Activated naive CD4-positive, alpha-beta T cell treated with anti-CD3 and anti-CD28 coated beads, Interleukin-2, amount 50 U/mL, for 16 hours (primary cell): Measurements from ENCODE around the gene ODF2L.
"Not testable (repeated sequence)": the region's sequence is repeated elsewhere in the genome, so short reads cannot be mapped to it uniquely, and the experiment has no call there.

ENCODE experiments used
- DNase-seq: peaks from one replicate; pipeline ENCODE4 v3.0.0-alpha.2; 2020

The ODF2L gene

DNA sequence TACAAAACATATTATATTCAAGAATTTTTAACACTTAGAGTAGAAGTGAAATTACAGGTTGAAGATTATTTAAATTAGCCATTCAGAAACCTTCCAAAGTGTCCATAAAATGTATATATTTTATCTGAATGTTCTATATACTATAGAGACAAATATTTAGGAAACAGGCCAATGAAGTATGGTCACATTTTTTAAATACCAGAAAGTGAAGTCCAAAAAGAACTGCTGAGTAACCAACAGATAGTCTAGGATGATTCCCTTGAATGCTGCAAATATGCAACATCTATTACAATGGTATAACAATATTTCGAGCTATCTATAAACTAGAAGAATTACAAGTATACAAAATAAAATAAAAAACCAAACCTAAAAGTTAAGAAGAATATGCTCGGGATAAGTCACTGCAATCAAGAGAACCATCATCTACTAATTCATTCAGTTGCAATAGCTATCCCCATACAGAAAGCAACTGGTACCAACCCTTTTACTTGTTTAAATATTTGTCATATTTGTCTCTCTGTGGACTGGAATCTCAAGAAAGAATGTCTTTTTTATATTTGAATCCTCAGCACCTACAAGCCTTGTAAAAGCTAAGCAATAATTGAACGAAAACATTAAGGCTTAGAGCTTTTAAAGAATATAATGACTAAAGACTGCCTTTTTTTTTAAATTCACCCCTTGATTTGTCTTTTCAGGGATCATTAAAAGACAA lies 8.1 kb downstream of the ODF2L start:
- no peak for DNase-seq

DNA sequence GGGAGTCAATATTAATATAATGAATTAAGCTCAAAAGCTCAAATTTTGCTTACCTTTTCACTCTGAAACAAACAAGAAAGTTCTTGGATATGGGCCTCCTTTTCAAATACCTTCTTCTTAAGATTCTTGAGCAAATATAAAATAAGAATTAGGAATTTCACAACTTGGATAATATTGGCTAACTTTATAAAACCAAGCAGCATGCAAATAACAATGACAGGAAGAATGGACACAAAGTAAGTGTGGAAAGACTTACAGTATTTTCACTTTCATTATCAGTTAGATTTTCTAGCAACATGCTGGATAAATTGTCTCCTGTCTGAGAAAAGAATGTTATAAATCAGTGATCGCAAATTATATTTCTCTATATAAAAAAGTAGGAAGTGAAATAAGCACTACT lies 13.2 kb downstream of the ODF2L start:
- DNase-seq = no peak

DNA sequence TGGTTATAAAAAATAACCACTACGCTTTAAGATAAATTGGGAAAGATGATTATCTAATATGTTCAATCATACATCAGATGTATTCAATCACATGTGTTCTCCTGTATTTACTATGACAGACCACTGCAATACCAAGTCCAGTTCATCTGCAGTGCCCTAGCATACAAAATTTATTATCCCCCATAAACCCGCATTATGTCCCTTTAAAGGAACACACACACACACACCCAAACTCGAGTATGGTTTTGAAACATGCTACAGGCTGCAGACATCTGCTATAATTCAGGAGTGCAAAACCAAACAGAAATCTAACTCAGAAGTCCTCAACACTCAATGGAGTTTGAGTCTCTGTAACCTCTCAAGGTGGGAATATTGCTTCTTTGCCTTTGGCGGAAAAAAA lies 14.9 kb downstream of the ODF2L start:
- DNase-seq = no peak

DNA sequence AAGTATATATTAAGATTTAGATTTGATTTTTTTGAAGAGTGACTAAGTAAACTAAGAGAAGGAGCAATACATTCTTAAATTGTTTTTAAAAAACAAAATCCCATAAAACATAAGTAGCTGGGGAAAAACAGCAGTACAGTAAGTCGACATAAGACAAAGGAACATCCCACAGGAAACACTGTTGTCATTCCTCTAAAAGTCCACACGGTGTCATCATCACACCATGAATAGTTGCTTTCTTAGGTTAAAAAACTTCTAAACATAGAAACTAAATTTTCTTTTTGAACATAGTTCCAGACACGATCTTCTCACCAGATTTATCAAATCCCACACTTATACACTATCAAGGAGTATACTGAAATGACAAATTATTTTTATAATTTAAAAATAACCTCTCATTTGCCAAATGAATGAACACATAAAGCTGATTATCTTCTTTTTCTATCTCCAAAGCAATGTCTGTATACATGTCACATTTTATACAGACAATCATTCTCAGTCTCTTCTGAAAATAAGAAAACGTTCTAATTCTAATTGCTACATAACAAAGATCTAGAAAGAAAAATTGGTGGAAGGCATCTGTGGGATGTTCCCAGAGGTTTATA lies 15.8 kb downstream of the ODF2L start:
- DNase-seq = no peak

DNA sequence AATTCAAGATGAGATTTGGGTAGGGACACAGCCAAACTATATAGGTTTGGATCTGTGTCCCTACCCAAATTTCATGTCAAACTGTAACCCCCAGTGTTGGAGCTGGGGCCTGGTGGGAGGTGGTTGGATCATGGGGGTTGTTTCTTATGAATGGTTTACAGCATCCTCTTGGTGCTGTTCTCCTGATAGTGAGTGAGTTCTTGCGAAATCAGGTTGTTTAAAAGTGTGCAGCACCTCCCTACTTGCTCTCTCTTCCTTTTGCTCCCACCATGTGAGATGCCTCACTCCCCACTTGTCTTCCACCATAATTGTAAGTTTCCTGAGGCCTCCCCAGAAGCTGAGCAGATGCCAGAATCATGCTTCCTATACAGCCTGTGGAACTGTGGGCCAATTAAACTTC lies 17.3 kb downstream of the ODF2L start:
- DNase-seq = no peak

DNA sequence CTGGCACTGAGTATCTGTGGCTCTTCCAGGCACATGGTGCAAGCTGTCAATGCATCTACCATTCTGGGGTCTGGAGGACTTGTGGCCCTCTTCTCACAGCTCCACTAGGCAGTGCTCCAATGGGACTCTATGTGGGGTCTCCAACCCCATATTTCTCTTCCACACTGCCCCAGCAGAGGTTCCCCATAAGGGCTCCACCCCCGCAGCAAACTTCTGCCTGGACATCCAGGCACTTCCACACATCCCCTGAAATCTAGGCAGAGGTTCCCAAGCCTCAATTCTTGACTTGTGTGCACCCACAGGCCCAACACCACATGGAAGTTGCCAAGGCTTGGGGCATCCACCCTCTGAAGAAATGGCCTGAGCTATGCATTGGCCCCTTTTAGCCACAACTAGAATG lies 18.8 kb downstream of the ODF2L start:
- DNase-seq = no peak

DNA sequence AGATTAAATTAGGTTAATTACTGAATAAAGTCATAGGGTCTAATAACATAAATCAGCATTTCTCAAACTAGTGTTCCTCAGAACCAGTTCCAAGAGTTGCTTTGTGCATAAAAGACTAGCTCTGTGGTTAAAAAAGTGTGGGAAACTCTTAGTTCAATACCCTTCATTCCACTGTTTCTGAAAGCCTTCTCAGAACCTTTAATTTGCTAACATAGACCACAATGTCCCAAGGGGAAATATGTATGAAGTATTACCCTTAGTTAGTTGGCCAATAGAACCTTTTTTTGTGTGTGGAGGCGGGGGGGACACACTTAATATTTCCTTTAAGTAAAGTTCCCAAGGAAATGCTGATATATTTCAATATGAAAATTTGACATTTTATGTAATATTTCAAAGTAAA lies 20.4 kb downstream of the ODF2L start:
- DNase-seq = no peak

DNA sequence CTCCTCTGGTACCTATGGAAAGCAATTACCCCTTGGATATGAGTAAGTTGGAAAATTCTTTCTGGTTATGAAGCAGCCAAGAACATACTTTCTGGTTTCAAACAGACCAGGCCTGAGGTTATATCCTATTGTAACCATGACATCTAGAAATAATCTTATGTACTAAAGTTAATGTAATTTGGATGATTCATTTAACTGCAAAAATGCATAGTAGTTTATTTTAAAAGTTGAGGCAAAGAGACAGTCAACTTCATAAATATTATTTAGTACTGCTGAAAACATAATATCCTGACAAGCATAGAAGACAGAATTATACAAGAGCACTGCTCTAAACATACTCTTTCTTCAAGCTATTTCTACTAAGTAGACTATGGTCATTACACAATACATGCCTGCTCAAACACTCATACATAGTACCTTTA lies 25.5 kb downstream of the ODF2L start:
- no peak for DNase-seq

DNA sequence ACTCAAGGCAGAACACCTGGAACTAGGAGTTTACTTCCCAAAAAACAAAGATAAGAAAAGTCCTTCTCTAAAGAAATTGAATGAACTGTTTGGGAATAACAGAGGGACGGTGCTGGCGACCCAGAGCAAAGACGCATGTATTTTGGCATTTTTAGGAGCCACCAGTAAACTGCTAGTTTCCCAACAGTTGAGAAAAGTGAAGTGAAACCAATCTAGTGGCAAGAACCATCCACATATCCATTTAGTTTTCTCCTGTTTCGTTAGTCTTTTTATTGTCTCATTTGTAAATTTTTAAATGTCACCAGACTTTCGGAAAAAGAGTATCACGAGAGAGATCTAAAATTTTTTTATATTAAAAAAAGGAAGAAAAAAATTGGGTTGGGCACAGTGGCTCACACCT lies 30.2 kb downstream of the ODF2L start:
- no peak for DNase-seq

DNA sequence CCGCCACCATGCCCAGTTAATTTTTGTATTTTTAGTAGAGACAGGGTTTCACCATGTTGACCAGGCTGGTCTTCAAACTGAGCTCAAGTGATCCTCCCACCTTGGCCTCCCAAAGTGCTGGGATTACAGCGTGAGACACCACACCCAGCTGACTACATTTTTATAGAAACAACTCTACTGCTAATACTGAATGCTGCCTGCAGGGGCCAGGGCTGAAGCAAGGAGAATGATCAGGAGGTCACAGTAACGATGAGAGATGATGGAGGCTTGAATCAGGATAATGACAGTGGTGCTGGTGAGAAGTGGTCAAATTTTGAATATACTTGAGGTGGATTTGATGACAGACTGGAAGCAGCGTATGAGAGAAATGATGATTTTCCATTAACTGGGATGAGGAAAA lies 33.3 kb downstream of the ODF2L start:
- no peak for DNase-seq

DNA sequence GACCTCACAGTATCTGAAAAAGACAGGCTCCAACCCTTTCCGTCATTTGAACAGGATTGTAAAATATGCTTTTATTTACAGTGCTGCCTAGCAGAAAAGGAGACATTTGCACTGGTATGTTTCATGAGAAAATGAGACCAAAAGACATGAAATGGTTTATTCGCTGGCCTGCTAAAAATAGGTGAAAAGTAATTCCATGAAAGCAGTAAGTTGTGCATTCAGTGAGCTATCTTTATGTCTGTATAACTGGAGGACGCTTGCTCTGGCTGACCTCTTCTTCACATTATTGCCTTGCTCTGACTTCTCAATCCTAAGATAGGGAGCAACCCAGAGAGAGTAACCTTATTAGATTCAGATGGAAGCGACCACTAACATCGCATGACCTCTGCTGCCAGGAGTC lies 38.3 kb downstream of the ODF2L start:
- no peak for DNase-seq

DNA sequence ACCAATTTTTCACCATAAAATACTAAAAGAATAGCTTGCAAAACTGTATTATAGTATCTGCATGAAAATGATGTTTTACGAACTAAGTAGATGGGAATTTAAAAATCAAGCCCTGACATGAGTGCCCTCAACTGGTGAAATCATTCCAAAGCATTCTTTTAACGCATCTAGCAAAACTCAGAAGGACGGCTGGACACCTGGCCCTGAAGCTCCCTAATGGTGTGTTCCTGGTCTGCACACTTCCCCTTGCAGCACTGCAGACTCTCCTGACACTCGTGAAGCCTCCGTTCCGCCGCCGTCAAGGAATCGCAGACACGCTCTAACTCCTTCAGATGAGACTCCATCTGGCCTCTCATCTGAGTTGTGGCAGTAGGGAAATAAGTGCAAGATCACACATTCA lies 39.9 kb downstream of the ODF2L start:
- no peak for DNase-seq

DNA sequence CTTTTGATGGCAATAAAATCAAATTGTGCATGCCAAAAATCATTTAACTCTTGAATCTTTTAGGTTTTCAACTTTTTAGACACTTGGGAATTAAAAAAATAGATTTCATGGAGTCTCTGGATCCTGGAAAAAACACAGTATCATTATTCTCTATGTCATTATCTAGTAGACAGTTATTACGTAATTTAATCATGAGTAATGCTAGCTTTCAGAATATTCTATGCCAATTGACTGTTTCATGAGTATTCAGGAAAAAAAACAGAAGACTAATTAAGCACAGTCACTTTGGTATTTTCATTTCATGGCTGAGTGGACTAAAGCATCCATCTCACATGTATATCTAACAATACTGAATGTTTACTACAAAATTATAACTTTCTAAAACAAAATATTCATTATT lies 44.0 kb downstream of the ODF2L start:
- no peak for DNase-seq

DNA sequence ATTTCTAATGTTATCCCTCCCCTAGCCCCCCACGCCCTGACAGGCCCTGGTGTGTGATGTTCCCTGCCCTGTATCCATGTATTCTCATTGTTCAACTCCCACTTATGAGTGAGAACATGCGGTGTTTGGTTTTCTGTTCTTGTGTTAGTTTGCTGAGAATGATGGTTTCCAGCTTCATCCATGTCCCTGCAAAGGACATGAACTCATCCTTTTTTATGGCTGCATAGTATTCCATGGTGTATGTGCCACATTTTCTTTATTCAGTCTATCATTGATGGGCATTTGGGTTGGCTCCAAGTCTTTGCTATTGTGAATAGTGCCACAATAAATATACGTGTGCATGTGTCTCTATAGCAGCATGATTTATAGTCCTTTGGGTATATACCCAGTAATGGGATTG lies 45.9 kb downstream of the ODF2L start:
- DNase-seq = not testable (repeated sequence)

DNA sequence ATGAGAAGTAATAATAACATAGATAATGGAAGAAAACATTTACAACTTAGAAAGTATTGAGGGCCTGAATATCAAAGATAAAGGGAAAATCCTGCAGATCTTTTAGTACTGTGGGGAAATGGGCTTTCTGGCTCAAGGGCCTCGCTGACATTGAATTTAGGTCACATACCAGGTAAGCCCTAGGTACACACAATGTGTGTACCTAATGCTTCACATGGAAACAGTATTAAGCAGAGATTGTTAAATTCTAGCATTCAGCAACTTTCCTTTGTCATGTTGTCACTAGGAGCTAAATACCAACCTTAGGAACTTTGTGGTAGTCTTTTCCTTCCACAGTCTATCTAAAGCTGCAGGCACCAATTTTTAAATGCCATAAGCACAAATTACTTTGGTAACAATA lies 49.7 kb downstream of the ODF2L start:
- DNase-seq = no peak

DNA sequence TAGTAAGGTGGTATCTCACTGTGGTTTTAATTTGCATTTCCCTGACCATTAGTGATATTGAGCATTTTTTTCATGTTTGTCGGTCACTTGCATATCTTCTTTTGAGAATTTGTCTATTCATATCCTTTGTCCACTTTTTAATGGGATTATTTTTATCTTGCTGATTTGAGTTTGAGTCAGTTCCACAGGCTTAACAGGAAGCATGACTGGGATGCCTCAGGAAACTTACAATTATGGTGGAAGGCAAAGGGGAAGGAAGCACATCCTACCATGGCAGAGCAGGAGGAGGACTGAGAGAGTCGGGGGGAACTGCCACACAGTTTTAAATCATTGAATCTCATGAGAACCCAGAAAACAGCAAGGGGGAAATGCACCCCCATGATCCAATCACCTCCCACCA lies 51.1 kb downstream of the ODF2L start:
- no peak for DNase-seq

DNA sequence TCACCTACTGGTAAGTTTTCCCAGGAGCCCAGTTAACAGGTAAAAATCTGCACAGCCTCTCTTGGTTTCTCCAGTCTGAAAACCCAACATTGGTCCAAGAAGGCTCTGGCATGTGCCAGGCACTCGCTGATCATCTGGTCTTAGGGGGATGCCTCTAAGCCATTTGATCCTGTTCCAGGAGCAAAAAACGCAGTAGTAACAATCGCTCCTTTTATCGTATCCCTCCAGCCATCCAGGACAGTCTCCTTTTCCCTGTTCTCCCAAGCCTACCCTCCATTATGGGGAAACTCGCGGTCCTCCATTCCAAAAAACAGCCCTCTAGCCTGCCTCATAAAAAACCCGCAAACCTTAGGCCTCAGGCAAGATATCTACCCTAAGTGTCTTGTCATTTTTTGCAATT lies 56.2 kb downstream of the ODF2L start:
- DNase-seq = no peak

DNA sequence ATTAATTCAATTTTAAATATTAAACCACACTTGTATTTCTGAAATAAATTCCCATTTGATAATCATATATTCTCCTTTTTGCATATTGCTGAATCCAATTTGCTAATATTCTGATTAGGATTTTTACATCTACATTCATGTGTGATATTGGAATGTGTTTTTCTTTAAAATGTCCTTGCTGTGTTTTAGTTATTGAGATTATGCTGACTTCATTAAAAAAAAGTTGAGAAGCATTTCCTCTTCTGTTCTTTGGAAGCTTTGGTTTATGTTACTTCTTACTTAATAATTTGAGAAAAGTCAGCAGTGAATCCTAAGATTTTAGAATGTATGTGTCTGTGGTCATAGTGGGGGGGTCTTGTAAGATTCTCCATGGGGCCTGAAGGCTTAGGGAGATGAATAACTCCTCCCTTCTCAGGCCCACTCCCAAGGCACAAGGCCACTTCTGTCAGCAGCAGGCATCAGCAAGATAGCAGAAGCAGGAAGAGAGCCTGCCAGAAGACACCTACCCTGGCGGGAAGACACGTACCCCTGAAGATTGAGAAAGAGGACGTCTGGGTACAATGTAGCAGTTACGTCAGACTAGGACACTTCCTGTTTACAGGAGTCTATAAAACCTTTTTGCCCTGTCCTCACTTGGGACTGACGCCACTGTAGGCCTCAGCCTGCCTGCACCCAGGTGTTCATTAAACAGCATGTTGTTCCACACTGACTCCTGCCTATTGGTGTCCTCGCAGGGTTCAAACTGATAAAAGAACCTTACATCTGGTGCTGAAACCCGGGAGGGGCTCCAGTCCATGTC lies 56.9 kb downstream of the ODF2L start:
- DNase-seq = no peak

DNA sequence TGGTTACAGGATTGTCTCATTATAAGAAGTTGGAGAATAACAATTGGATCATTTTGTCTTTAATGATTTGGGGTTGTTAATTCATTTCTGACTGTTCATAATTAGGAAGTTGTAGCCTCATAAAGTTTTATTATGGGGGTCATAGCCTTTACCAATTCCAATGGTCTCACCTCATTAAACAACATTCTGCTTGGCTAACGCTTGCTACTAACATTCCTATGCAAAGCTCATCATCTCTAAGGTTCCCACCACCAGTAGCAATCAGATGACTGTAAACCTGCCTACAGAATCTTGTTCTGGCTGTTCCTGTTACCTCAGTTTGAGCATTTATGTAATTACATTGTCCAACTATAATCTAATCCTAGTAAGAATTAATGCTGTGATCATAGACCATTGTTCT lies 60.2 kb downstream of the ODF2L start:
- DNase-seq = no peak

DNA sequence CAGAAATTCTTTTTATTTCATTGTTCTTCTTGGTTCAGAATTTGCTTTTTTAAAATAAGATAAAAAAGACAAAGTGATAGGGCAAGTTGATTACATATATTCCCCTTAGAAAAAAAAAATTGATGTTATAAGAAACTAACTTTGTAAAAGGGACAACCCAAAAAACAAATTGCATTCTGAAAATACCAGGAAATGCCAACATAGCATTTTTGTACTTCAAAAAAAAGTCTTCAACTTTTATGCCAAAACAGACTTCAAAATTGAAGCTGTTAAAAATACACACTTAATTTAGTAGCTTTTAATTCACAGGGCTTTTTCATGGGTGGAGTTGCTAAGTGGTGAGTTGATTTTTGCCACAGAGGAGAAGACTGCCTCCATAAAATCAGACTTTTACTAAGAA lies 70.9 kb downstream of the ODF2L start:
- no peak for DNase-seq

DNA sequence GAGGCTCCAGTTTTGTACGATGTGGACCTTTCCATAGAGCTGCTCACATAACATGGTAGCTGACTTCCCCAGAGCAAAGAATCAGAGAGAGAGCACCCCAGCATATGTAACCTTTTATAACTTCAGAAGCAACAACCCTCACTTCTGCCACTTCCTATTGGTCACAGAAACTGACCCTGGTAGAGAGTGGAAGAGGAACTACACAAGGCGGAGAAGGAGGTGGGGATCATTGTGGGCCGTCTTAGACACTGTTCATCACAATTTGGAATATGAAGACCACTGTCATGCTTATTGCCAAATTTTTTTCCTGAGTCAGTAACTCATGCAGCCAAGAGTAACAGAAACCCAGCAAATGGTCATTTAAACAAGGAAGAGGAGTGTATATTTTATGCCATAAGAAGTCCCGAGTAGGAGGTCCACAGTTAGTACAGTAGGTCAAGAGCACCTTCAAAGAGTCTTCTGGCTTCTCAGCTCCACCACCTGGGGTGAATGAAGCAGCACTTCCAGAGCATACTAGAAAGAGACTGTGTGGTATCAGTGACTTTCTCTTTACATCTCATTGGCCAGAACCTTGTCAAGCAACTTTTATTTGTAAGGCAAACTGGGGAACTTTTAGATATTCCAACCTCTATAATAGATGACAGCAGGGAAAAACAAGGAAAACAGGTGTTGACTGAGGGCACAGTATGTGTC lies 71.8 kb downstream of the ODF2L start:
- no peak for DNase-seq

DNA sequence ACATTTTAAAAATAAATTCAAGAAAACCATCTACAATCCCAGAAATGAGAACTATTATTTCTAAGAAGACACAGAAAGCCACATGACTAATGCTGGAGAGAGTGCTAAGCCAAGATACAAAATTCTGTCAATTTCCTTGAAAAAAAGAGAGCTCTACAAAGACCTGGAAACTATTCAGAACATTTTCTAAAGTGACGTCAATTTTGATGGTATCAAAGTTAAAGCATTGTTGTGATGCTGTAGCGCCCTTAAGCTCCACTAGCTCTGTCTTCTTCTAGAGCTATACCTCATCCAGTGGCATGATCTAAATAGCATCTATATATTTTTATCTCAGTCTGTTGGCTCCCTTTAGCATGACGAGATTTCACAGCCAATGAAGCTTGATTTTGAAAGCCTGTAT lies 73.9 kb downstream of the ODF2L start:
- no peak for DNase-seq

DNA sequence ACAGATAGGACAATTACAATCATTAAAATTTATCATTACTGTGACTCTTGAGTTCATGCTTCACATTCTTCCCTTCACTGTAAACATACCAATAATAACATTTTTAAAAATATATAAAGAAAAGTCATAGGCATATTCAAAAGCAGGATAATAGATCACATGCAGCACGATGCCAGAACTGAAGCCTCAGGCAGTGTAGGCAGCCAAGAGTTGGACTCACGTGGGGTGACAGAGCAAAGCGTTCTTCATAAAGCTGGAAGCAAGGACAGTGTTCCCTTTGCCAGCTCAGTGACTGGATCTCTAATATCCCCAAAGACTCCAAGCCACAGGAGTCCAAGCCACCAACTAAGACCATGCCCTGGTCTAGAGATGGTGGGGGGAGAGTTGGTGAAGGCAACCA lies 77.7 kb downstream of the ODF2L start:
- no peak for DNase-seq

DNA sequence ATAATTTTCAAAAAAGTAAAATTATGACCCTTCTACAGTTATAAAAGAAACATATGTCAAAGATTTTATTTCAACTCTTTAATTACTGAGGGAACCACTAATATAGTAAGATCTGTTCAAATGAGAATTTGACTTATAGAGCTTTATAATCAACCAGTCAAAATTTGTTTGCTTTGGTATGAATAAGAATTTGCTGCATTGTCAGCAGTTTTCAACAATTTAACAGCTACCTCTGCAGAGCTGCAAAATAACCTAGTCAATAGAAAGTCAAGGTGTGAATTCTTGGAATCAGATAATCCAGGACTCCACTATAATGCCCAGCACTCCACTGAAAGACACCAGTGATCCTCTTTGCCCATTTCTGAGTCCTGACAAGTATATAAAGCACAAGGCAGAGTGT lies 78.2 kb downstream of the ODF2L start:
- DNase-seq = no peak
